Measurements from ENCODE around the gene SSTR3. TPM values are rescaled to one million over a fixed set of nuclear protein-coding genes. Genes with fewer than 3 reads are reported as not detected.

Gene SSTR3
- total and polyA plus RNA-seq, 2 experiments from 2014 or later, result not detected

DNA sequence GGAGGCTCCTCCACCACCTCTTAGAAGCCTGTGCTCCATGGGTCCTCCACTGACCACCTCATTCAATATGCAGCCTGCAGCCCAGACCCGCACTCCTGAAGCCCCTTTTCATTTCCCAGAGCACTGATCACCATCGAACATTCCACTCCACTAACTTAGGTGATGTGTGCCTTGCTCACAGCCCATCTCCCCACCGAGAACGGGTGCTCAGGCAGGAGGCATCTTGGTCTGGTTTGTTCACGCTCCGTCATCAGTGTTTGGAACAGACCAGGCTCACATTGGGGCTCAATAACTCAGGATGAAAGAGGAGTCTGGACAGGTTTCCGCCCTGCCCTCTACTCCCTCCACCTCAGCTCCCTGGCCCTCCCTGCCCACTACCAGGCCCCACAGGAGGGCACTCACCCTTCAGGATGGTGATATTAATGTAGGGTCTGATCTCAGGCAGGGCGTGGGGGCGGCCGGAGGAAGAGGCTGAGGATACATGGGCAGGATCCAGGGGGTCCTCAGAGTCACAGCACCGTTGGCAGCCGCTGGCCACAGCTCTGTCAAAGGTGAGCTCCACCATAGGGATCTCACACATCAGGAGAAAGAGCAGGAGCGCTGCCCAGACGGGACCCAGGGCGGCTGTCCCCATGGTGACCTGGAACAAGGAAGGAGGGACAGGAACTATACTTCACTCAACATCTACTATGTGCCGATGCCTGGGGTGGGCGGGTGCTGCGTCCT lies 27.3 kb downstream of the SSTR3 start:
- Histone ChIP-seq H3F3A (ENCODE audit: insufficient read depth) (peaks cover 25% of the 10 kb centered on the region), H3K79me2 (ENCODE audit: insufficient read depth) (no peaks in the 10 kb centered on the region), H3K27ac (no peak overlapping the region), H3K9ac (no peak overlapping the region), H3K4me1 (ENCODE audit: insufficient read depth) (peaks cover 34% of the 10 kb centered on the region), H4K20me1 (ENCODE audit: insufficient read depth) (no peaks in the 10 kb centered on the region), H2AFZ (no peak overlapping the region), H3K9me2 (ENCODE audit: insufficient read depth) (no peaks in the 10 kb centered on the region), H3K4me3 (no peak overlapping the region), H3K9me3 (ENCODE audit: low read depth) (no peaks in the 10 kb centered on the region), H3K4me2 (ENCODE audit: unreplicated experiment) (no peak overlapping the region), H3K36me3 (ENCODE audit: low read depth) (no peaks in the 10 kb centered on the region), H3K27me3 (replicated peaks; ENCODE audit: insufficient read depth) (no peaks in the 10 kb centered on the region)
- in situ Hi-C loops (cut with MboI), result no loop called here
- no peak for DNase-seq
- TF ChIP-seq EZH2phosphoT487 (IDR thresholded peaks at IDR 0.05; ENCODE audit: insufficient read depth, low read depth) (no peak), EZH2 (IDR thresholded peaks at IDR 0.05; ENCODE audit: insufficient read depth, poor library complexity, severe bottlenecking) (no peak)
- WGBS, 2 experiments (ENCODE audit: low coverage in 1 of 2, low lambda C conversion rate in 2 of 2, missing lambda C conversion rate in 2 of 2), result 85 to 89% methylated on average over 18 of the region's 18 CpGs

DNA sequence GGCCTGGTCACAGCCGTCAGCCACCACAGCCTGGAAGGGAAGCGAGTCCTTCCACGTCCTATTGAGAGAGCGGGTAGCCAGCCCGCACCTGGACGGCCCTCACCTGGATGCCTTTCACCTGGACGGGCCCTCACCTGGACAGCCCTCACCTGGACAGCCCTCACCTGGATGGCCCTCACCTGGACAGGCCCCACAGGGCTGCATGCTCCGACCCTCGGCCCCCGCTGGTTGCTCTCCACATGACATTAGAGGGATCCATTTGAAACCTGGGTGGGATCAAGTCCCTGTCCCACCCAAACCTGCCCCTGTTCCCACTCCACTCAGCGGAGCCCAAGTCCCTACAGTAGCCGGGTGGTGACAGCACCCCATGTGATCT lies 27.9 kb downstream of the SSTR3 start:
- peaks cover 28% of the 10 kb centered on the region for H3K4me1 ChIP-seq (ENCODE audit: insufficient read depth)
- no peaks in the 10 kb centered on the region for H3K9me3 ChIP-seq (ENCODE audit: low read depth)
- no peaks in the 10 kb centered on the region for H3K9me2 ChIP-seq (ENCODE audit: insufficient read depth)
- no peak overlapping the region for H3K4me2 ChIP-seq (ENCODE audit: unreplicated experiment)
- H3K9ac ChIP-seq, result no peak overlapping the region
- no peak for TF ChIP-seq EZH2phosphoT487 (IDR thresholded peaks at IDR 0.05; ENCODE audit: insufficient read depth, low read depth)
- TF ChIP-seq EZH2 (IDR thresholded peaks at IDR 0.05; ENCODE audit: insufficient read depth, poor library complexity, severe bottlenecking), result no peak
- H3K79me2 ChIP-seq (ENCODE audit: insufficient read depth), result no peaks in the 10 kb centered on the region
- in situ Hi-C loops (cut with MboI), result no loop called here
- no peaks in the 10 kb centered on the region for H3K27me3 ChIP-seq (replicated peaks; ENCODE audit: insufficient read depth)
- H2AFZ ChIP-seq, result no peak overlapping the region
- no peaks in the 10 kb centered on the region for H4K20me1 ChIP-seq (ENCODE audit: insufficient read depth)
- no peak for DNase-seq
- H3K36me3 ChIP-seq (ENCODE audit: low read depth), result no peaks in the 10 kb centered on the region
- H3K4me3 ChIP-seq, result no peak overlapping the region
- WGBS, 2 experiments (ENCODE audit: low coverage in 1 of 2, low lambda C conversion rate in 2 of 2, missing lambda C conversion rate in 2 of 2), result 79 to 84% methylated on average over 10 to 12 of the region's 12 CpGs
- H3K27ac ChIP-seq, result no peak overlapping the region
- H3F3A ChIP-seq (ENCODE audit: insufficient read depth), result peaks cover 19% of the 10 kb centered on the region

DNA sequence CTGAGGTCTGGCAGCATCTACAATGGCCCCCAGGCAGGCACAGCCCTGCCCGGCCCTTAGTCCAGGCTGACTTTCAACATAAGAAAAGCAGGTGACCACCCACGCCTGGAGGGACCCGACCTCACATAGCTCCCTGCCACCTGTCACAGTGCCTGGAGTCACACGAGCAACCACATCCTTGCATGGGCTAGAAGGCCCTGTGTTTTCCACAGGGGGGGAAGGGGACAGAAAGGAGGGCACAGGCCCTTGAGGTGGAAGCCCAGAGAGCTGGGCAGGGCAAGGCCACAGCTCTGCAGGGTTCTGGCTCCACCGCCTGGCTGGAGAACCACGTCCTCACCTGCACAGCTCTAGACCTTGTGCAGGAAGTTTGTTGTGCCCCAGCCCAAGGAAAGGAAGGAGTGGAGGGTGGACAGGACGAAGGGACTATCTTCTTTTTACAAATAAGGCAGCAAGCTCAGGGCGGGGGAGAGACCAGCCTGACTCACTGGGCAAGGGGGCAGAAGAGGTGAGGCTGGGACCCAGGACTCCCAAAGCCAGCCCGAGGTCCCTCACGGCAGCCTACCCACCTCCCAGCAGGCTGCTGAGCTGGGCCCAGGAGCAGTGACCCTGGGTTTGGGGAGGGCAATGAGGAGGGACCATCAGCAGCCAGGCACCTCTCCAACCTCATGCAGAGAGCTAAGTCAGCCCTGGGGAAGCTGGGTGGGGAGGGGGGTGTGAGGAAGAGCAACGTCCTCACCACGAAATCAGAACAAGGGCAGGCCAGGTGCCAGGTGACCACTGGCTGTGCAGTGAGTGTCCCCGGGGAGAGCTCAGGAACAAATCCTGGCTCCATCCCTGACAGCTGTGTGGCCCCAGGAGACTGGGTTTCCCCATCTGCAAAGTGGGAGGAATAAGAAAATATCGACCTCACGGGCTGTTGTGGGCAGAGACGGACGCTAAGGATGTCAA lies 28.6 kb downstream of the SSTR3 start:
- no peak overlapping the region for H3K4me2 ChIP-seq (ENCODE audit: unreplicated experiment)
- no peaks in the 10 kb centered on the region for H3K9me2 ChIP-seq (ENCODE audit: insufficient read depth)
- H3K36me3 ChIP-seq (ENCODE audit: low read depth), result no peaks in the 10 kb centered on the region
- H3K27ac ChIP-seq, result no peak overlapping the region
- no peak overlapping the region for H3K9ac ChIP-seq
- peaks cover 12% of the 10 kb centered on the region for H3F3A ChIP-seq (ENCODE audit: insufficient read depth)
- no peak for DNase-seq
- no peak for TF ChIP-seq EZH2 (IDR thresholded peaks at IDR 0.05; ENCODE audit: insufficient read depth, poor library complexity, severe bottlenecking)
- no peak for TF ChIP-seq EZH2phosphoT487 (IDR thresholded peaks at IDR 0.05; ENCODE audit: insufficient read depth, low read depth)
- H3K4me1 ChIP-seq (ENCODE audit: insufficient read depth), result peaks cover 22% of the 10 kb centered on the region
- H3K9me3 ChIP-seq (ENCODE audit: low read depth), result no peaks in the 10 kb centered on the region
- in situ Hi-C loops (cut with MboI), result no loop called here
- WGBS, 2 experiments (ENCODE audit: low coverage in 1 of 2, low lambda C conversion rate in 2 of 2, missing lambda C conversion rate in 2 of 2), result 82 to 83% methylated on average over 17 of the region's 17 CpGs
- H2AFZ ChIP-seq, result no peak overlapping the region
- H3K79me2 ChIP-seq (ENCODE audit: insufficient read depth), result no peaks in the 10 kb centered on the region
- H4K20me1 ChIP-seq (ENCODE audit: insufficient read depth), result no peaks in the 10 kb centered on the region
- H3K27me3 ChIP-seq (replicated peaks; ENCODE audit: insufficient read depth), result no peaks in the 10 kb centered on the region
- no peak overlapping the region for H3K4me3 ChIP-seq

DNA sequence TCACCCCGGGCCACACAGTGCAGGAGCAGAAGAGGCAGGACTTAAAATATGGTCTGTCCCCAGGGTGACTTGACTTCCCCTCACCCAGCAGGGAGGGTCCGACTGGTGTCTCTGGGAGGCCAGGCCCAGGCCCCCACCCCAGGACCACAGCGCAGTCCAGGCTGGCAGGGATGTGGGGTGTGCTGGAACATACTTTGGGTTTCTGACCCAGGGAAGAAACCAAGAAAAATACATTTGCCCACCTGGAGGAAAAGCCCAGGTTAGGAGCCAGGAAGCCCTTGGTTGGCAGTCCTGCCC lies 29.4 kb downstream of the SSTR3 start:
- Histone ChIP-seq H3K27me3 (replicated peaks; ENCODE audit: insufficient read depth) (no peaks in the 10 kb centered on the region), H3K27ac (no peak overlapping the region), H3K9me2 (ENCODE audit: insufficient read depth) (no peaks in the 10 kb centered on the region), H4K20me1 (ENCODE audit: insufficient read depth) (no peaks in the 10 kb centered on the region), H3K9ac (no peak overlapping the region), H3K36me3 (ENCODE audit: low read depth) (no peaks in the 10 kb centered on the region), H3K79me2 (ENCODE audit: insufficient read depth) (no peaks in the 10 kb centered on the region), H2AFZ (no peak overlapping the region), H3K4me1 (ENCODE audit: insufficient read depth) (peaks cover 14% of the 10 kb centered on the region), H3K4me2 (ENCODE audit: unreplicated experiment) (no peak overlapping the region), H3F3A (ENCODE audit: insufficient read depth) (peaks cover 7% of the 10 kb centered on the region; the same call in 1 of the 2 replicates), H3K4me3 (no peak overlapping the region), H3K9me3 (ENCODE audit: low read depth) (no peaks in the 10 kb centered on the region)
- DNase-seq, result no peak
- TF ChIP-seq EZH2 (IDR thresholded peaks at IDR 0.05; ENCODE audit: insufficient read depth, poor library complexity, severe bottlenecking), result no peak
- no peak for TF ChIP-seq EZH2phosphoT487 (IDR thresholded peaks at IDR 0.05; ENCODE audit: insufficient read depth, low read depth)
- WGBS, 2 experiments (ENCODE audit: low coverage in 1 of 2, low lambda C conversion rate in 2 of 2, missing lambda C conversion rate in 2 of 2), result 72 to 79% methylated on average over 3 of the region's 3 CpGs
- in situ Hi-C loops (cut with MboI), result no loop called here

Measured in GM23248 (cell line).